GM19239 (cell line): Measurements from ENCODE around the gene XRCC4.
"Not testable (repeated sequence)": the region's sequence is repeated elsewhere in the genome, so short reads cannot be mapped to it uniquely, and the experiment has no call there.

ENCODE experiments used
- DNase-seq: peaks from one replicate; pipeline ENCODE4 v3.0.0; 2011; ENCODE audit warnings: low spot score; ENCODE audit not compliant: insufficient read length
- FAIRE-seq: peaks from 2 replicates; lab custom pipeline; 2011; peaks lifted over from hg19 to GRCh38; lab: Jason Lieb, UNC

XRCC4 gene

DNA sequence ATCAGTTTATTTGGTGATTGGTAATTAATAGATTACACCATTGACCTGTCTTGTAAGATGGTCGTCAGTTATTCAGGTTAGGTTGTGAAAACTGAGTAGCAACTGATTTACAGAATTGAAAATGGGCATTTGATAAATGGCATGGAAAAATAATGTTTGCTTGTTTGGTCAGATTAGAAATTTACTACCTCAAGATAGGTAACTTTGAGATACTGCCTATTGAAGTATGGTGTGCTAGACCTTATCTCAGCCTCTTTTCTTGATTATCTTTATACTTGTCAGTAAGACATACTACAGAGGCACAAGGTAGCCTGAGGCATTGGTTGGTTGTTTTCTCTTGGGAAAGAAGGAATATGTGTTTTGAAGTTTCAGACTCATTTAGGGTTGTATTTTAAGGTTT lies 174.5 kb downstream of the XRCC4 start:
- FAIRE-seq (no peak), DNase-seq (no peak)

DNA sequence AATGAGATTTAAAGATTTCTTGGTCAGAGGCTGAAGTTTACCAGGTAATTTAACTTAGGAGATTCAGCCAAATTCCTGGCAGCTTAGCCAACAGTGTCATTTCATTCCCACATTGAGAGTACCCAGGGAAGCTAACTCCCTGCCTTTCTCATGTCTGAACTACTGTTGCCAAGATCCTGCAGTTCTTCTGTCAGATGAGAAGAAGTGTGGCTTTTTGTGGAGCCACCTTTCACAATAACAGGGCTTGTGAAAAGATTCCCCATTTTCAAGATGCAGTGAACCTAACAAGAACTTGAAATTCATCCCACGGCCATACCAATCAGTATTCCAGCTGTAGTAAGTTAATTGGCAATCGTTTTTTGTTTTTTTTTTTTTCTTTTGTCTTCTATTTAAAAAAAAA lies 176.4 kb downstream of the XRCC4 start:
- DNase-seq (no peak), FAIRE-seq (no peak)

DNA sequence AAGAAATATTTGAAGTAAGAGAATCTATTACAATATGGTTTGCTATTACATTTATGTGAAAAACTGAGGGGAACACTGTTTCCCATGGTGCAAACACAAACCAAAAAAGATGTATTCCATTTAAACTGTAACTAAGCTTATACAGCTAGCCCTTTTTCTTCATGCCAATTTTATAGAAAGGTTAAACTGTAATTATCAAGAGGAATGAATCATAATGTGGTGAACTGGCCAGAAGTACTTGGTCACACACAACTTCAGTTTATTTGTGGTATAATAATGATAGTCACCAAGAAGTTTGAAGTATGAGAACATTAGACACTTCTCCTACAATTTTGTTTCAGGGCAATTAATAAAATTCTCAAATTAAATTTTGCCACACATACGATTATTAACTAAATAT lies 177.9 kb downstream of the XRCC4 start:
- peak; percentile 35 for FAIRE-seq
- DNase-seq = no peak

DNA sequence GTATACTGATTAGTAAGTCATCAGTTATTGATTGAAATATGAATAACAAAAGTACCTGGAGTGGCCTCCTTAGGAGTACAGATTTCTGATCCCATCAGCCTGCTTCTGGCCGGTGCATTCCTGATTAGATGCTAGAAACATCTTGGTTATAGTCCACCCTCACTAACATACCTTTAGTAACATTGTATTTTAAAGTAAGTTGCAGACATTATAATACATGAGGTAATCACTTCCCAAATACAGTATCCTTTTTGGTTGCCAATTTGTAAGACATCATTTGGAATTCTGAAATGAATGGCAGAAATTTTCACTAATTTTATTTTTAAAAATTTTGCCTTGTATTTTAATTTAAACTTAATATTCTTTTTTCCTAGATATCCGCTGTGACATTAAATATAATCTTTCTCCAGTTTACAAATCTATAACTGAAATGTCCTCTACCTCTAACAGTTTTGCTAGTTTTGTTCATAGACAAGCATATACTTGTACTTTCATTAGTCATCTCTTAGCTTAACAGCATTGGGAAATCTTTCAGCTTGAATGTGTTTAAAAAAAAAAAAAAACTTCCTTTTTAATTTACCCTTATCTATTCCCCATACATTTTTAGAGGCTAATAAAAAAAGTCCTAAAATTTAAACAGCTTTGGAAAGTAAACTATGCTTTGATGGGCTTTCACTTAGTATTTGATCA lies 178.9 kb downstream of the XRCC4 start:
- no peak for FAIRE-seq
- no peak for DNase-seq

DNA sequence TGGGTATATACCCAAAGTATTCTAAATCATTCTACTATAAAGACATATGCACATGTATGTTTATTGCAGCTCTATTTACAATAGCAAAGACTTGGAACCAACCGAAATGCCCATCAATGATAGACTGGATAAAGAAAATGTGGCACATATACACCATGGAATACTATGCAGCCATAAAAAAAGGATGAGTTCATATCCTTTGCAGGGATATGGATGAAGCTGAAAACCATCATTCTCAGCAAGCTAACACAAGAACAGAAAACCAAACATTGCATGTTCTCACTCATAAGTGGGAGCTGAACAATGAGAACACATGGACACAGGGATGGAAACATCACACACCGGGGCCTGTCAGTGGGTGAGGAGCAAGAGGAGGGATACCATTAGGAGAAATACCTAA lies 180.3 kb downstream of the XRCC4 start:
- not testable (repeated sequence) for FAIRE-seq, DNase-seq

DNA sequence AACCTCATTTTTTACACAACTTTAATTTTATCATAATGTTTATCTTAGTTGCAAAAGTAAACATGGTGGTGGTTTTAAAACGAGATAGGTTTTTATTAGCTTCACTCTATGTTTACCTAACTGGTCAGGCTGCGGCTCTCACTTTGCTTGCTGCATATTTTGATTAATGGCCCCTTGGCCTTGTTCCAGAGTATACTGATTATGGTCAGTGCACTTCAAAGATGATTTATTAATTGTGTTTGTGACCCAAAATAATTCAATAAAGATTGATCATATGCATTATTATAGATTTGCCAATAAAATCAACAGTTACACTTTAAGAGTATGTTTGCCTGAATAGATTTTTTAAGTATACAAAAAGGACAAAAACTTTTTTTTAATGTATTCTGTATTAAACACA lies 188.0 kb downstream of the XRCC4 start:
- DNase-seq (no peak), FAIRE-seq (no peak)

DNA sequence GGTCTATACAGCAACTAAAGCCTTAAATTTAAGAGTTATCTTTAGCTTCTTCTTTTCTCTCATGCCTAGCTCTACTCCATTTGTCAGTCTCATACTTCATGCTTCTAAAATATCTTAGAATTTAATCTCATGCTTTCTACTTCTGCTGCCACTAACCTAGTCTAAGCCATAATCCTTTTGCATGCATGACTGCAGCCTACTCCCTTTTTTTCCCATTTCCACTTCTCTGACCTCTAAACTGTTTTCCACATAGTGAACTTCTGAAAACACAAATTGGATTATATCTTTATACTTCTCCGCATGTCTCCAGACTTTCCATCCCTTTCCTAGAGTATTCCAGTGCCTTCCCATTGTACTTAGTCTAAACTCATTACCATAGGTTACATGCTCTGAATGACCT lies 193.0 kb downstream of the XRCC4 start:
- no peak for FAIRE-seq
- no peak for DNase-seq

DNA sequence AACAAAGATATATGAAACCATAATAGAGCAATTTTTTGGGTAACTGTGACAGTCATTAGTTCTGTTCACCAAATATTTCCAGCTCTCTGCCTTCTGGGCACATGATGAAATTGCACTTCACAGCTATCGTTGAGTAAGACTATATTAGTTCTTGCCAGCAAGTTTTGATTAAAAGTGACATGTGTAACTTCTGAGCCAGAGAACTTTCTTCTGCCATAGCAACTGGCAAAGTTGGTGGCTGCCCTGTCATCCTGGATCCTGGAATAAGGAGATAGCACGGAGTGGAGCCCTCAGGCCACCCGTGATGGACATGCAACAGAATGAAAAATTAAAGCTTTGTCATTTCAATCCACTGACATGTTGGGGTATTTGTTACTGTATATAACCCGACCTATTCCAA lies 199.8 kb downstream of the XRCC4 start:
- FAIRE-seq (no peak), DNase-seq (no peak)

DNA sequence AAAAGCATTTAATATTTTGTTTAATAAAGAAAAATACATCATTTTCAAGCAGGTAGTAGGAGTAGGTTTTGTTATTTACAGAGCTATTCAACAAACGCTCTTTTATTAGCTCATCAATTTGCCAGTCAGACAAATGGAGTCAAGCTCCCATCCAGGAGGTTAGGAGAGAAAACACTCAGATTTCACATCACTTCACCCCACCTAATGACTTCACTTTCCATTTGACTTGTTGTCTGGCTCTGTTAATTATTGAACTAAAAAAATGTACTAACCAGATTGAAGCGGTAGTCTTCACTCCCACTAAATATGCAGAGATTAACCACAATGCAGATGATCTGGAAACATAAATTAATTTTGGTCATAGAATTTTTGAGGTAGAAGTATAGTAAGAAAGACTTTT lies 200.6 kb downstream of the XRCC4 start:
- DNase-seq (peak; percentile 5), FAIRE-seq (peak; percentile 66)

DNA sequence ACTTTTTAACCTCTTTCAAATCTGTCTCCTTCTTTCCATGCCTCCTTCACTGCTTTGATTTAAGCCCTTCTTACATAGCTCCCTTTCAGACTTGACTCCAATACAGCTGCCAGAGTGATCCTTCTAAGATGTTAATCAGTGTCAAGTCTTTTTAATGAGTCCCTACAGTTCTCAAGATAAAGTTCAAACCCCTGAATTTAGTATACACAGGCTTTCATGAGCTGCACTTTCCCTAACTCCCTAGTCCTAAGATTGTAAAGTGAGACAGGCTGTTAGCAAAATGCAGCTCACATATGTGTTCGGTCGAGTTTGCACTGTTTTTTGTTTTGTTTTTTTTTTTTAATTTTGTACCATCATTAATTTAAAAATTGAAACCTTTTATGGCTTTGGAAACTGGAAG lies 203.8 kb downstream of the XRCC4 start:
- FAIRE-seq = no peak

DNA sequence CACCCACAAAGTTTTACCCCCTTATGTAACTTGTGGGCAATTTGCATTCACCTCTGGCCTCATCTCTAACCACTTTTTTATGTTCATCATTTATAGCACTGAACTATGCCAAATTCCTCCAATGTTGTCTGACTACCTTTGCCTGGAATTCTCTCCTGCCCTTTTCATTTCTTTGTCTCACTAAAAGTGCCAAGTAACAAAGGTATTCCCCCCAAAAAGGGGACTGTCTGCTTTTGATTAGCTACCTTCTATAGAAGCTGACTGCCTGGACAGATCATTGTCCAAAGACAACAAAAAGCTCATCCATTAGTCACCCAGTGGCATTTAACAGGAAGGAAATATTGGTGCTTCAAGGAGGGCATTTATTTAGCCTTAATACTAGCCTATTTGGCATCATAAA lies 204.3 kb downstream of the XRCC4 start:
- FAIRE-seq (no peak), DNase-seq (no peak)

More for the DNA sequence above, 203.8 kb downstream of the XRCC4 start:
- no peak for DNase-seq

DNA sequence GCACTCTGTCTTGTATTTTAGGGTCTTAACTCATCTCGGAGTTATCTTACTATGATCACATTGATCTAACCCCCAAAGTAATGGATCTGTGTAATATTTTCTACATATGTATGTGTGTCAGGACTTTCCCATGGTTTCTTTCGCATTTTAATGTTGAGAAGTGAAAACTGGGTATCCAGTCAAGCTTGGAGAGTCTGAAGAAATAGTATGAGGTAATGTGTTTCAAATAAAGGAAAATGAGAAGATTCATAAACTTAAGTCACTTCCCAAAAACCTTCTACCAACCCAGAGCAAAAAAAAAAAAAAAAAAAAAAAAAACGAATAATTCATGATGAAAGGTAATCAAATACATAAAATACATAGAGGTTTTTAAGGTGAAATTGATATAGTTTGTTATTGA lies 206.4 kb downstream of the XRCC4 start:
- FAIRE-seq = no peak
- DNase-seq = no peak

DNA sequence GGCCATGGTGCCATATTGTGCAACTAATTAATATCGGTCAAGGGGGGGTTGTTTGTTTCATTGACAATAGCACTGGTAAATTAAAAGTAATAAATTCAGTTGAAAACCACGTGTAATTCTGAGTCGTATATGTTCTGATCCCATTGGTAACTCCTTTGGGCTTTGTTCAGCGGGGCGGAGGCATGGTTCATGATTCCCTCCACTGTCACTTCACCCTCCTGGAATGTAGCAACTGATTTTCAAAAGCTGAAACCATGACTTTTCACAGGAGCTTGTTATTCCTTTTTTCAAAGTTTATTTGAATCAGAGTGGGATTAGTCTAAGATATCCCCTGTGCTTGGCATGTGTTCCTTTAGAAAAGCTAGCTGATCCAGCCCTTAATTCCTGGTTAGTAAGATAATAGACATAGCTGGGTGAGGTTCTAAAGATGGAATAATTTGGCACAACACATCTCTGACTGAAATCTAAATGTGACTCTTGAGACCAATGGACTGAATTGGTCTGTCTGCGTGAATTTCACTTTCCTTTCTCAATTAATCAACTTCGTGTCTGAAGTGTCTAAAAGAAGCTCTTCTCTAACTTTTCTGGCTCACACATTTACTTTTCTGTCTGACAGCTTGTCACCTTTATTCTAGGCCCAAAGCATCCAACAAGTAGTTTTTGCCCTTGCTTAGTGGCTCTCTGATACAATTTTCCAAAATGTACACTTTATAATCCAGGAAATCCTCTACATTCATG lies 208.5 kb downstream of the XRCC4 start:
- no peak for DNase-seq
- FAIRE-seq = peak; percentile 62

DNA sequence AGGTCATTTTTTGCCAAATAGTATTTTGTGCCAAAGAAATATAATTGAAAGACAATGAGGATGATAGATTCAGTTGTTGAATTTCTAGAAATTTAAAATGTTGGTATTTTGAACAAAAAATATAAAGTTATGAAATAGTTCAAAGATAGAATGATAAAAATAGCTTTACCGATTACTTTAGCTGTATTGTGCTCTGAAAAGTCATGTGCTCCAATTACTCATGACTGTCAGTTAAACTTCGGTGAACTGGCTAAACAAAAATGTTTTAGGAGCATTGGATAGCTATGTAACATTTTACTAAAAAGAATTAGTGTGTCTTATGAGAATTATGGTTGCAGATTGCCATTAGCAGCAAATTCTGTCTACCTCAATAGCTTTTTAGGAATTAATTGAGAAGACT lies 216.9 kb downstream of the XRCC4 start:
- DNase-seq = no peak
- FAIRE-seq = no peak

DNA sequence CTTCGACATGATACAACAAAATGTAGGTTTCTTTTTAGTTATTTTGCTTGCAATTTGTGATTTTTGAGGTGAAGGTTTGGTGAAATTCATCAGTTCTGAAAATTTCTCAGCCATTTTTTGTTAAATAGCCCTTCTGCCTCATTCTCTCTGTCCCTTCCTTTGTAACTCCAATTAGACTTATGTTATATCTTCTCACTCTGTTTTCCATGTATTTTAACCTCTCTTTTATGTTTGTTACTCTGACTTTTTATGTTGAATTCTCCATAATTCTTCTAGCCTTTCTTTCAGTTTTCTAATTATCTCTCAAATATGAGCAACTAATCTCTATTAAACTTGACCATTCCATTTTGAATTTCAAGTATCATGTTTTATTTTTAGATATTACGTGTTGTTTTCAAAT lies 222.0 kb downstream of the XRCC4 start:
- DNase-seq (no peak), FAIRE-seq (no peak)

DNA sequence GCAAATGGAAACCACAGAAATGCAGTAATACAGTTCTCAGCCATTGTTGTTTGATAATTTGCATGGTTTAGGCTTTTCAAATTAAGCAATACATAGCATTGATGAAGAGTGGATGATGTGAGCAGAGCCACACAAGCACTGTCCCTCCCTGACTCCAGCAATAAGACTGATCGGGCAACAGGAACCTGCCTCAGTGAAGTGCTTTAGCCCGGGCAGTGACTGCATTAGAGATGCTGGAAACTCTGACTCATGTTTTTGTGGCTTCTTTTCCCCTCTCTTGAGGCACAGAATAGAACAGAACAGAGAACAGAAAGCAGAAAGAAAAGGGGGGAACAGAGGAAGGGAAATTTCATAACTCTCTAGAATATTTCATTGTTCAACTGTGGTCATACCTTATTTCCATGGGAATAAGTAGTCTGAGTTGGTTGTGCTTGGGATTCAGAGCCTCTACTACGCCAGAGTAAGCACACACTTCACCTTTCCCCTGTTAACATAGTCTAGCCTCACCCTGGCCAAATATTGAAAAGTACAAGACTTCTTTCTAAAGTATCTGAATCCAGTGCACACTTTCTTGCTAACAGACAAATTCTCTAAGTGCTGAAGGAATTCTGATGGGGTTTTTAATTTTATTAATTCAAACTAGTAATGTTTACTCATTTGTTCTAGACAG lies 229.4 kb downstream of the XRCC4 start:
- FAIRE-seq (peak; percentile 98), DNase-seq (peak; percentile 21)

DNA sequence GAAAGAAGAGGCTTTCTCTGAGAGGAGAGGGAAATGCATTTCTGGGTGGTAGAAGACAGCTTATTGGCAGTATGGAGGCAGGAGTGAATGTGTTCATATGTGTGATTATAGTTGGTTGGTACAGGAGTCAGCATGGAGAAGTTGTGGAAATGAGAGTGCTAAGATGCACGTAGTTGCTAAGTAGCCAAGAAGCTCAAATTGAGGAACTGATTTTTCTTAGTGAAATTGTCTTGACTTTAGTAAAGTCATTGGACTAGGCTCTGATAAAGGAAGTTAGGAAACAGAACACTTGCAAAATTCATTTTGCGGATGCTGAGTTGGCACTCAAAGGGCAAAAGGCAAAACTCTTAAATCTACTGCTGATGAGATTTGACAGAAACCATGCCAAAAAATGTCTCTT lies 235.3 kb downstream of the XRCC4 start:
- no peak for FAIRE-seq
- no peak for DNase-seq

DNA sequence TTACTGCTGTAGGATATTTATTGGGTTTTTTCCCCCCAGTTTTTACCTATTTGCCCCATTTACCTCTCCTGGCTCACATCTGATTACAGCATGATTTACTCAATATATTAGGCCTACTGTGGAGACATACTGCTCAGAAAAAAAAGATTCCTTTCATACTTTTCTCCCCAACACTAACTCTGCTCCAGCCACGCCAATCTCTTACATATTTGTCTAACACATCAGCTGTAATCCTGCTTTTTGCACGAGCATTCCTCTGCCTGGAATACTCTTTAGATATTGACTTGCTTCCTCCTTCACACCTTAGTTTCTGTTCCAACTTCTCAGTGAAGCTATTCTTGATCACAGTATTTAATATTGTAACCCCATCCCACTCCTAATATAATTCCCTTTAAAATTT lies 236.1 kb downstream of the XRCC4 start:
- no peak for DNase-seq
- FAIRE-seq = no peak

DNA sequence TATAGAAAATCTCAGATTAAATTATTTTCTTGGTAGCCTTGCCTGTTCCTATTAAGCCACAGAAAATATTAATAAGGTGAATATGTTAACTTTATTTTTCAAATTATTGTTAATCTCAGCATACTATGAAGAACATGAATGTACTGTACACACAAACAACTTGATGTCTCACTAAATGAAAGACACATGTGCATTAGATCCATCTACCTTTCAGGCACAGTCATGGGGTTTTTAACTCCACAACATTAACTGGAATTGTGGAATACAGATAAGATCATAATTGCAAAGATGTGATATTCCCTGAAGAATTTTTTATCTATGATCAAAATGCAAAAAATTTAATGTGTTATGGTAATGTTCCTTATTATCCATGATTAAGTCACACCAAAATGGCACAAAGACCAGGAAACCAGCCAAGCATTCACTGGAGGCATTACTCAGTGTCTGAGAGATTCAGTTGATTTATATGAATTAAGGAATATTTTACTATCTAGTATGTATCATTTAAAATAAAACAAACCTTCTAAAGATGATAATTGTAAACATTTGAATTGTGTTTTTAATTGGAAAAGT lies 244.2 kb downstream of the XRCC4 start:
- DNase-seq (no peak), FAIRE-seq (no peak)

DNA sequence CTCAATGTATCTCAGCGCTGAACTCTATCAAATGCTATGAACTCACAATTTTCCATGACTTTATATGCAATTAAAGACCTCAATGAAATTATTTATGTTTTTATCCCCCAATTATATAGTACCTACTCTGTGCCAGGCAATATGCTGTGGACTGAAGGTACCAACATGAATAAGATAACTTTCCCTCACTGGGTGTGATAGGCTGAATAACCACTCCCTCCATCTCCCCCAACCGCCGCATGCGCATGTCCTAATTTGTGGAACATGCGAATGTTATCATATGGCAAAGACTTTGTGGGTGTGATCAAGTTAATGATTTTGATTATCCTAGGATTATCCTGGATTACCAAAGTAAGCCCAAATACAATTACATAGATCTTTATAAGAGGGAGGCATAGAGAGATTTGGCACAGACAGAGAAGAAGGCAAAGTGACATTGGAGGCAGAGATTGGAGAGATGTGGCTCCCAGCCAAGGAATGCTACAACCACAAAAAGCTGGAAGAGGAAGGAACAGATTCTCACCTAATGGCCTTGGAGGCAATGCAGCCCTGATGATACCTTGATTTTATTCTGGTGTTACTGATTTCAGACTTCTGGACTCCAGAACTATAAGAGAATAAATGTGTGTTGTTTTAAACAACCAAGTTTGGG lies 245.1 kb downstream of the XRCC4 start:
- DNase-seq (no peak), FAIRE-seq (no peak)
